Transverse colon (tissue), 4 donors: ENCODE results near the gene FAF2. TPM values are rescaled to one million over a fixed set of nuclear protein-coding genes. Genes with fewer than 3 reads are reported as not detected.

Source experiments
- DNase-seq: peaks from one replicate; pipeline ENCODE4 v3.0.0-alpha.2; 2019
- H3K27ac ChIP-seq, 4 donors: fragments of 200-600 bp; sonication (generic); 2 replicates each; pipeline ENCODE4 v1.5.1; 2016 to 2018; ENCODE audit warnings: inconsistent platforms in 4 of 4
- H3K27me3 ChIP-seq: fragments of 200-600 bp; sonication (generic); 2 replicates; pipeline ENCODE4 v1.5.1; 2017; ENCODE audit warnings: inconsistent platforms
- H3K36me3 ChIP-seq, 4 donors: fragments of 200-600 bp; sonication (generic); 2 replicates each; pipeline ENCODE4 v1.5.1; 2017 to 2019; ENCODE audit warnings: inconsistent platforms in 4 of 4
- H3K4me1 ChIP-seq, 4 donors: fragments of 200-600 bp; sonication (generic); 2 replicates each; pipeline ENCODE4 v1.5.1; 2017 to 2020; ENCODE audit warnings: inconsistent platforms in 4 of 4
- H3K4me3 ChIP-seq, 4 donors: fragments of 200-600 bp; sonication (generic); 1 replicate in 1 of 4; 2 replicates in 3 of 4; pipeline versions ENCODE4 v1.5.1 to v1.6.1; 2017 to 2019; ENCODE audit warnings: inconsistent platforms in 4 of 4
- H3K9me3 ChIP-seq, 2 donors: fragments of 200-600 bp; sonication (generic); 2 replicates each; pipeline ENCODE4 v1.5.1; 2017 to 2019; ENCODE audit warnings: inconsistent platforms in 2 of 2
- CTCF ChIP-seq, 5 experiments: fragments of 200-600 bp in 3 of 5; fragments of 450-650 bp in 2 of 5; sonication (generic) in 3 of 5; IDR thresholded peaks; 1 replicate in 2 of 5; 2 replicates in 3 of 5; pipeline ENCODE4 v1.5.1; 2016 to 2017; ENCODE audit warnings: antibody characterized with exemption in 5 of 5, inconsistent platforms in 3 of 5, mild to moderate bottlenecking in 2 of 5, moderate library complexity in 1 of 5
- EP300 ChIP-seq: sonication (generic); formaldehyde crosslinking; IDR thresholded peaks from one replicate; pipeline ENCODE4 v1.6.1; 2017; ENCODE audit warnings: antibody characterized with exemption, low read depth
- POLR2A ChIP-seq: fragments of 450-650 bp; IDR thresholded peaks from one replicate; pipeline ENCODE4 v1.6.1; 2016; ENCODE audit warnings: antibody characterized with exemption, mild to moderate bottlenecking, moderate library complexity
- POLR2AphosphoS5 ChIP-seq, 3 donors: sonication (generic); formaldehyde crosslinking; IDR thresholded peaks; one replicate each; pipeline ENCODE4 v1.6.1; 2016; ENCODE audit warnings: antibody characterized with exemption in 3 of 3
- WGBS, 2 donors: methylation state at CpG; one replicate each; pipeline ENCODE4 v1.1.5; 2018; ENCODE audit warnings: low coverage in 1 of 2; 5-methylcytosine and 5-hydroxymethylcytosine counted together
- in situ Hi-C, 4 donors: fragments of 200-750 bp; cut with MboI; loops; one replicate each; pipeline versions ENCODE4 v1.15.0 to v1.15.1; 2017; ENCODE audit warnings: low sequenced_read_pairs in 3 of 4, low pct_ligation_motif_present in 1 of 4, low pct_unique_long_range_greater_than_20kb in 1 of 4
- intact Hi-C: fragments of 100-400 bp; cut with DNase I; formaldehyde crosslinking; loops from one replicate; pipeline ENCODE4 v1.15.1; 2023; ENCODE audit warnings: low total_unique reads
- total RNA-seq, 4 donors: library from RNA; depleted of rRNA; stranded (reverse); fragments of >200 nt; gene quantifications; one replicate each; pipeline ENCODE4 v1.1.0, GENCODE V29; 2016

The FAF2 gene
- total RNA-seq, 4 donors from 2014 or later: 3.8 to 32.4 (median 26.5) TPM

- Histone ChIP-seq H3K27me3 (no peaks in the 10 kb centered on the region), H3K4me1 (peaks cover 0 to 17% (median 4%) of the 10 kb centered on the region in 4 donors), H3K4me3 (no peak overlapping the region), H3K27ac (no peak overlapping the region), H3K9me3 (no peaks in the 10 kb centered on the region), H3K36me3 (no peaks in the 10 kb centered on the region)
- no peak for DNase-seq
- intact Hi-C loops: no loop called here
- in situ Hi-C loops: no loop called here
- 95 to 97% methylated on average over 7 of the region's 7 CpGs for WGBS, 2 donors
- TF ChIP-seq CTCF (IDR thresholded peaks at IDR 0.05) (no peak), POLR2A (no peak), POLR2AphosphoS5 (IDR thresholded peaks at IDR 0.05) (no peak), EP300 (no peak)
Measured at GRCh38 chr5:176463113-176463764, 15.1 kb downstream of the FAF2 start.

GRCh38 chr5:176466245-176466871 is 18.2 kb downstream of the FAF2 start:
- no peaks in the 10 kb centered on the region for H3K27me3 ChIP-seq
- intact Hi-C loops: no loop called here
- TF ChIP-seq CTCF (IDR thresholded peaks at IDR 0.05) (no peak), POLR2AphosphoS5 (IDR thresholded peaks at IDR 0.05) (peak in 2 of 3 donors; percentile 16 to 34)
- no peak for DNase-seq
- H3K4me1 ChIP-seq: peaks cover 0 to 17% (median 4%) of the 10 kb centered on the region in 4 donors
- H3K27ac ChIP-seq: no peak overlapping the region
- H3K36me3 ChIP-seq: no peaks in the 10 kb centered on the region
- WGBS, 2 donors: 53 to 63% methylated on average over 3 to 6 of the region's 6 CpGs
- H3K4me3 ChIP-seq: no peak overlapping the region
- no peaks in the 10 kb centered on the region for H3K9me3 ChIP-seq
- in situ Hi-C loops: no loop called here

GRCh38 chr5:176469296-176469695 is 21.1 kb downstream of the FAF2 start:
- intact Hi-C loops (no loop called here), in situ Hi-C loops (no loop called here)
- H3K27me3 ChIP-seq: no peaks in the 10 kb centered on the region
- no peak overlapping the region for H3K27ac ChIP-seq
- H3K4me3 ChIP-seq: no peak overlapping the region
- peaks cover 0 to 17% (median 4%) of the 10 kb centered on the region in 4 donors for H3K4me1 ChIP-seq
- H3K36me3 ChIP-seq: peaks cover 0 to 7% (median 1%) of the 10 kb centered on the region in 4 donors
- no peaks in the 10 kb centered on the region for H3K9me3 ChIP-seq
- TF ChIP-seq EP300 (no peak), CTCF (IDR thresholded peaks at IDR 0.05) (no peak), POLR2AphosphoS5 (IDR thresholded peaks at IDR 0.05) (no peak), POLR2A (no peak)
- no peak for DNase-seq
- 89 to 100% methylated on average over 1 of the region's 1 CpG for WGBS, 2 donors

- H3K27me3 ChIP-seq: no peaks in the 10 kb centered on the region
- peaks cover 0 to 7% (median 3%) of the 10 kb centered on the region in 4 donors for H3K36me3 ChIP-seq
- in situ Hi-C loops (no loop called here), intact Hi-C loops (no loop called here)
- H3K9me3 ChIP-seq: no peaks in the 10 kb centered on the region
- 60 to 77% methylated on average over 1 to 4 of the region's 4 CpGs for WGBS, 2 donors
- no peak for DNase-seq
- TF ChIP-seq POLR2AphosphoS5 (IDR thresholded peaks at IDR 0.05): no peak
- no peak for TF ChIP-seq POLR2A
- no peak for TF ChIP-seq CTCF (IDR thresholded peaks at IDR 0.05)
- no peak for TF ChIP-seq EP300
- no peak overlapping the region for H3K4me3 ChIP-seq
- H3K4me1 ChIP-seq: peaks cover 0 to 16% (median 4%) of the 10 kb centered on the region in 4 donors
- H3K27ac ChIP-seq: no peak overlapping the region
Measured at GRCh38 chr5:176470539-176470938, 22.4 kb downstream of the FAF2 start.
